ENCODE results near the gene ULK2.

ULK2 gene

GRCh38 chr17:19876529-19877161, 8.9 kb upstream of the ULK2 start:
- Histone ChIP-seq H4K5ac (ENCODE audit: low read length) (no peak overlapping the region), H3K79me2 (ENCODE audit: control insufficient read depth, insufficient read depth, low read length) (no peaks in the 10 kb centered on the region), H2BK120ac (ENCODE audit: low read depth, low read length) (no peak overlapping the region), H3K27ac (ENCODE audit: low read depth, low read length) (no peak overlapping the region), H3K23ac (ENCODE audit: low read length) (no peak overlapping the region), H3K27me3 (ENCODE audit: insufficient read depth, low read length, poor library complexity) (no peaks in the 10 kb centered on the region), H2BK15ac (replicated peaks; ENCODE audit: low read depth) (no peak overlapping the region), H4K8ac (ENCODE audit: low read depth, low read length) (no peak overlapping the region), H3K4ac (ENCODE audit: low read depth, low read length) (no peak overlapping the region), H3K79me1 (ENCODE audit: low read length) (no peaks in the 10 kb centered on the region), H3K9ac (ENCODE audit: low read length) (no peak overlapping the region), H2BK5ac (ENCODE audit: low read length) (no peak overlapping the region), H3K18ac (ENCODE audit: low read length) (no peak overlapping the region), H3K4me2 (ENCODE audit: low read length) (no peak overlapping the region), H3K4me3 (ENCODE audit: low read length) (no peak overlapping the region), H3K4me1 (ENCODE audit: control insufficient read depth, low read depth, low read length) (no peaks in the 10 kb centered on the region), H3K36me3 (ENCODE audit: control insufficient read depth, insufficient read depth, low read length) (no peaks in the 10 kb centered on the region), H2AK5ac (ENCODE audit: low read length) (no peak overlapping the region), H3K56ac (ENCODE audit: low read length) (no peak overlapping the region)
- WGBS (ENCODE audit: extremely low coverage, insufficient coverage, low lambda C conversion rate) = no CpG with 5 or more reads among the region's 13 CpGs
- DNase-seq = no peak

- Histone ChIP-seq H4K8ac (ENCODE audit: low read depth, low read length) (no peak overlapping the region), H3K4me2 (ENCODE audit: low read length) (no peak overlapping the region), H3K79me1 (ENCODE audit: low read length) (no peaks in the 10 kb centered on the region), H3K18ac (ENCODE audit: low read length) (no peak overlapping the region), H3K9ac (ENCODE audit: low read length) (no peak overlapping the region), H2BK5ac (ENCODE audit: low read length) (no peak overlapping the region), H4K5ac (ENCODE audit: low read length) (no peak overlapping the region), H2AK5ac (ENCODE audit: low read length) (no peak overlapping the region), H3K79me2 (ENCODE audit: control insufficient read depth, insufficient read depth, low read length) (no peaks in the 10 kb centered on the region), H3K27me3 (ENCODE audit: insufficient read depth, low read length, poor library complexity) (no peaks in the 10 kb centered on the region), H3K23ac (ENCODE audit: low read length) (no peak overlapping the region), H3K27ac (ENCODE audit: low read depth, low read length) (no peak overlapping the region), H2BK15ac (replicated peaks; ENCODE audit: low read depth) (no peak overlapping the region), H3K4me1 (ENCODE audit: control insufficient read depth, low read depth, low read length) (no peaks in the 10 kb centered on the region), H3K4ac (ENCODE audit: low read depth, low read length) (no peak overlapping the region), H3K4me3 (ENCODE audit: low read length) (no peak overlapping the region), H3K36me3 (ENCODE audit: control insufficient read depth, insufficient read depth, low read length) (no peaks in the 10 kb centered on the region), H3K56ac (ENCODE audit: low read length) (no peak overlapping the region), H2BK120ac (ENCODE audit: low read depth, low read length) (no peak overlapping the region)
- WGBS (ENCODE audit: extremely low coverage, insufficient coverage, low lambda C conversion rate) = no CpG with 5 or more reads among the region's 10 CpGs
- DNase-seq = no peak
Measured at GRCh38 chr17:19874256-19874655, 6.5 kb upstream of the ULK2 start.

GRCh38 chr17:19873346-19873745, 5.6 kb upstream of the ULK2 start:
- DNase-seq = no peak
- Histone ChIP-seq H2BK15ac (replicated peaks; ENCODE audit: low read depth) (no peak overlapping the region), H4K5ac (ENCODE audit: low read length) (no peak overlapping the region), H2AK5ac (ENCODE audit: low read length) (no peak overlapping the region), H2BK5ac (ENCODE audit: low read length) (no peak overlapping the region), H3K4ac (ENCODE audit: low read depth, low read length) (no peak overlapping the region), H3K79me1 (ENCODE audit: low read length) (no peaks in the 10 kb centered on the region), H3K4me2 (ENCODE audit: low read length) (no peak overlapping the region), H3K9ac (ENCODE audit: low read length) (no peak overlapping the region), H2BK120ac (ENCODE audit: low read depth, low read length) (no peak overlapping the region), H3K27ac (ENCODE audit: low read depth, low read length) (no peak overlapping the region), H3K56ac (ENCODE audit: low read length) (no peak overlapping the region), H3K4me1 (ENCODE audit: control insufficient read depth, low read depth, low read length) (no peaks in the 10 kb centered on the region), H3K36me3 (ENCODE audit: control insufficient read depth, insufficient read depth, low read length) (no peaks in the 10 kb centered on the region), H3K27me3 (ENCODE audit: insufficient read depth, low read length, poor library complexity) (no peaks in the 10 kb centered on the region), H3K23ac (ENCODE audit: low read length) (no peak overlapping the region), H3K79me2 (ENCODE audit: control insufficient read depth, insufficient read depth, low read length) (no peaks in the 10 kb centered on the region), H4K8ac (ENCODE audit: low read depth, low read length) (no peak overlapping the region), H3K4me3 (ENCODE audit: low read length) (no peak overlapping the region), H3K18ac (ENCODE audit: low read length) (no peak overlapping the region)
- no CpG with 5 or more reads among the region's 3 CpGs for whole genome bisulfite sequencing (ENCODE audit: extremely low coverage, insufficient coverage, low lambda C conversion rate)

GRCh38 chr17:19868079-19868395, 301 bp upstream of the ULK2 start:
- Histone ChIP-seq H3K79me1 (ENCODE audit: low read length) (no peaks in the 10 kb centered on the region), H2BK15ac (replicated peaks; ENCODE audit: low read depth) (no peak overlapping the region), H2AK5ac (ENCODE audit: low read length) (no peak overlapping the region), H3K18ac (ENCODE audit: low read length) (peak overlapping the region; percentile 44), H3K36me3 (ENCODE audit: control insufficient read depth, insufficient read depth, low read length) (no peaks in the 10 kb centered on the region), H2BK5ac (ENCODE audit: low read length) (no peak overlapping the region), H3K4me3 (ENCODE audit: low read length) (peak overlapping the region; percentile 17), H3K4me1 (ENCODE audit: control insufficient read depth, low read depth, low read length) (no peaks in the 10 kb centered on the region), H3K4ac (ENCODE audit: low read depth, low read length) (peak overlapping the region; percentile 92), H3K23ac (ENCODE audit: low read length) (no peak overlapping the region), H3K27me3 (ENCODE audit: insufficient read depth, low read length, poor library complexity) (no peaks in the 10 kb centered on the region), H3K27ac (ENCODE audit: low read depth, low read length) (no peak overlapping the region), H3K56ac (ENCODE audit: low read length) (peak overlapping the region; percentile 88), H2BK120ac (ENCODE audit: low read depth, low read length) (no peak overlapping the region), H4K8ac (ENCODE audit: low read depth, low read length) (no peak overlapping the region), H3K4me2 (ENCODE audit: low read length) (peak overlapping the region; percentile 89), H3K9ac (ENCODE audit: low read length) (peak overlapping the region; percentile 82), H4K5ac (ENCODE audit: low read length) (no peak overlapping the region), H3K79me2 (ENCODE audit: control insufficient read depth, insufficient read depth, low read length) (no peaks in the 10 kb centered on the region)
- WGBS (ENCODE audit: extremely low coverage, insufficient coverage, low lambda C conversion rate) = no CpG with 5 or more reads among the region's 23 CpGs
- no peak for DNase-seq

- H2BK15ac ChIP-seq (replicated peaks; ENCODE audit: low read depth) = no peak overlapping the region
Measured at GRCh38 chr17:19867079-19867328, 732 bp downstream of the ULK2 start.

GRCh38 chr17:19865021-19865420, 2.7 kb downstream of the ULK2 start:
- Histone ChIP-seq H3K4me2 (ENCODE audit: low read length) (no peak overlapping the region), H3K9ac (ENCODE audit: low read length) (no peak overlapping the region), H3K4me1 (ENCODE audit: control insufficient read depth, low read depth, low read length) (no peaks in the 10 kb centered on the region), H3K56ac (ENCODE audit: low read length) (no peak overlapping the region), H2AK5ac (ENCODE audit: low read length) (no peak overlapping the region), H3K4me3 (ENCODE audit: low read length) (no peak overlapping the region), H2BK120ac (ENCODE audit: low read depth, low read length) (no peak overlapping the region), H4K8ac (ENCODE audit: low read depth, low read length) (no peak overlapping the region), H3K79me2 (ENCODE audit: control insufficient read depth, insufficient read depth, low read length) (no peaks in the 10 kb centered on the region), H3K4ac (ENCODE audit: low read depth, low read length) (no peak overlapping the region), H3K79me1 (ENCODE audit: low read length) (no peaks in the 10 kb centered on the region), H3K27ac (ENCODE audit: low read depth, low read length) (no peak overlapping the region), H3K23ac (ENCODE audit: low read length) (no peak overlapping the region), H4K5ac (ENCODE audit: low read length) (no peak overlapping the region), H3K27me3 (ENCODE audit: insufficient read depth, low read length, poor library complexity) (no peaks in the 10 kb centered on the region), H3K18ac (ENCODE audit: low read length) (no peak overlapping the region), H2BK5ac (ENCODE audit: low read length) (no peak overlapping the region), H2BK15ac (replicated peaks; ENCODE audit: low read depth) (no peak overlapping the region), H3K36me3 (ENCODE audit: control insufficient read depth, insufficient read depth, low read length) (no peaks in the 10 kb centered on the region)
- DNase-seq = no peak
- WGBS (ENCODE audit: extremely low coverage, insufficient coverage, low lambda C conversion rate) = no CpG with 5 or more reads among the region's 3 CpGs

More at GRCh38 chr17:19867079-19867328, 732 bp downstream of the ULK2 start:
- H3K27ac ChIP-seq (ENCODE audit: low read depth, low read length) = peak overlapping the region; percentile 5
- no peaks in the 10 kb centered on the region for H3K27me3 ChIP-seq (ENCODE audit: insufficient read depth, low read length, poor library complexity)
- no peak overlapping the region for H2BK5ac ChIP-seq (ENCODE audit: low read length)
- H2AK5ac ChIP-seq (ENCODE audit: low read length) = no peak overlapping the region
- no peak overlapping the region for H3K23ac ChIP-seq (ENCODE audit: low read length)
- no peak overlapping the region for H4K5ac ChIP-seq (ENCODE audit: low read length)
- WGBS (ENCODE audit: extremely low coverage, insufficient coverage, low lambda C conversion rate) = no CpG with 5 or more reads among the region's 27 CpGs
- peak overlapping the region; percentile 88 for H3K56ac ChIP-seq (ENCODE audit: low read length)
- no peaks in the 10 kb centered on the region for H3K36me3 ChIP-seq (ENCODE audit: control insufficient read depth, insufficient read depth, low read length)
- H3K9ac ChIP-seq (ENCODE audit: low read length) = peak overlapping the region; percentile 82
- peak overlapping the region; percentile 92 for H3K4ac ChIP-seq (ENCODE audit: low read depth, low read length)
- H3K4me2 ChIP-seq (ENCODE audit: low read length) = peak overlapping the region; percentile 89
- DNase-seq = peak; percentile 85
- no peak overlapping the region for H2BK120ac ChIP-seq (ENCODE audit: low read depth, low read length)
- H3K18ac ChIP-seq (ENCODE audit: low read length) = peak overlapping the region; percentile 44
- H3K79me2 ChIP-seq (ENCODE audit: control insufficient read depth, insufficient read depth, low read length) = no peaks in the 10 kb centered on the region
- H3K4me1 ChIP-seq (ENCODE audit: control insufficient read depth, low read depth, low read length) = no peaks in the 10 kb centered on the region
- peak overlapping the region; percentile 58 for H3K4me3 ChIP-seq (ENCODE audit: low read length)
- H4K8ac ChIP-seq (ENCODE audit: low read depth, low read length) = peak overlapping the region; percentile 5
- H3K79me1 ChIP-seq (ENCODE audit: low read length) = no peaks in the 10 kb centered on the region
